ENCODE results near the gene NTRK2.

Gene NTRK2

DNA sequence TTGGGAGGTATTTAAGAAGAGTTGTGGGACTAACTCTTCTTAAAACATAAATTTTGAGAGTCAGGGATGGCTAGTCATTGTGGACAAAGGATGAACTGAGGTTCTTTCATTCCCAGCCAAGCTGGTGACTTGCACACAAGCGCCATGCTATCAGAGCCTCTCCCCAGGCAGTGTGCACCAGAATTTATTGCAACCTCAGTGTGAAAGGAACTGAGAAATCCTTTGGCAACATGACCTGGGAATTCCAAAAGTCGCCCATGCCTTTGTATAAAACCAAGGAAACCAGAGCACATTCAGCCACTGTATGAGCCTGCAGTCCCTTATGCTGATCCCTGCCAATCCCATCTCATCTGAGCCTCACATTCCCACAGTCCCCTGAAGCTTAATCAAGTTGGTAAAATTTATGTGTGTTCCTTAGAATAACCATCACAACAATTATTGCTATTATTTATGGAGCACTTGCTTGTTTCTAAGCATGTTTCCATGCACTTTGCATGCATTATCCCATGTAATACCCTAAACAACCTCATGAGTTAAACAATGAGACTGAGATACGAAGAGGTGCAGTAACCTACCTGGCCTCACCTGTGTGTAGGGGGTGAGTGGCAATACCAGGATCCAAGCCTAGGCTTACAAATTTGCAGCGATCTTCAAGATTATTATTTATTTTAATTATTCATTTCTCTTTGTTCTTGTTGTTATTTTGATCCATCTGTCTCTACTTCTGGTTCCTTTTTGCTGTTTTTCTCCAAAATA, 116.4 kb downstream of the NTRK2 start:
- no peak for DNase-seq

DNA sequence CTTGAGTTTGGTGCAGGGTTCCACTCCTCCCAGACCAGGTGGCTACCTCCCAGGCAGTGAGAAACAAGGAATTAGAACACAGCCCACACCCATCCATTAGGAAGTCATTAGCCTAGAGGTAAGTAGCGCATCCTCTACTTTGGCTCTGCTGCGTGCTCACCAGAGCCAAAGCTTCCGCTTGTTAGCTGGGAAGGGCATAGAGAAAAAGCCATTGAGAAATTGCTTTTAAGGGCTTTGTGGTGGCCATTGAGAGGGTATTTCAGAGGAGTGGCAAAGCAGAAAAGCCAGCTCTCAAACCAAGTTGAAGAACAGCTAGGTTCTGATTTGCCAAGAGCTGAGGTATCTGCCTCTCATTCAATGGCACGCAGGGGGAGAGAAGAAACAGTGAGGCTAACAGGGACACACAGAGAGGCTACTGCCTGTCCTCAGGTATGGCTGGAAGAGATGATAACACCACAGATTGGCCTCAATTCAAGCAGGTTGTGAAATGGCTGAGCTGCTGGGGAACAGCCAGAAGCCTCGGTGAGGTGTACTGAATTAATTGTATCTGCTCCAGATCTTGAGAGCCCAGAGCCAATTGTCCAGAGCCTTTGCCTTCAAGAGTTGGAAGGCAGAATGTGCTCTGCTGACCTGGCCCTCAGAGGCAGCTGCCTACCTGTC, 119.4 kb downstream of the NTRK2 start:
- no peak for DNase-seq

DNA sequence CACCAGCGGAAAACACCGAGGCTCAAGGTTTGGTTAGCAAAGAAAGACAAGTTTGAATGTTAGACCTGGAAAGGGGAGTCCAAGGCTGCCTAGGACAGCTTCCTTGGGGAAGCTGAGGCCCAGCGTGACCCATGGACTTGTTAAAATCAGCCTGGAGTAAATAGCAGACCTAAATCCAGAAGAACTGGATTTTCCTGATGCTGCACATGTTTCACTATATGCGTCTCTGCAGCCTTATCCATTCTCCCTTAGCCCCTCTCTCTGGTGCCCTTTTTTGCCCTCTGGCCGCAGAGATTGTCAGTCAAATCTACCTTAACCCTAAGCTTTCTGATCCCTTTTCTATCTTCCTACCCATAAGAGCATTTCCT, 119.9 kb downstream of the NTRK2 start:
- no peak for DNase-seq

DNA sequence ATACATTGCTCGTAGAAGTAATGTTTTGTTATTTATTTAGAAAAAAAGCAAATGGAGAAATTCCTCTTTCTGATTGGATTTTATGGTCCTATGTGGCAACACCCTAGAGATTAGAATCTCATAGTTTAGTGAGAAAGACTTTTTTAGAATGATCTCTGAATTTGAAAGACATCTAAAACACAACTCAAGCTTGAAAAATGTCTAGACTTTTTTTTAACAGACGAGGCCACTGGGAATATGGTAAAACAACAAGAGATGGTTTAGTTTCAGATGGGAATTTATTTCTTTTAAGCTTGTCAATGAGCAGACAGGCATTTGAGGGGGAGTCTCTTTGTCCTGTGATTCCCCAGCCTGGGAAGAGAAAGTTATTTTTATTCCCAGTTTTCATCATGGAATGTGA, 122.1 kb downstream of the NTRK2 start:
- DNase-seq: peak; percentile 71

DNA sequence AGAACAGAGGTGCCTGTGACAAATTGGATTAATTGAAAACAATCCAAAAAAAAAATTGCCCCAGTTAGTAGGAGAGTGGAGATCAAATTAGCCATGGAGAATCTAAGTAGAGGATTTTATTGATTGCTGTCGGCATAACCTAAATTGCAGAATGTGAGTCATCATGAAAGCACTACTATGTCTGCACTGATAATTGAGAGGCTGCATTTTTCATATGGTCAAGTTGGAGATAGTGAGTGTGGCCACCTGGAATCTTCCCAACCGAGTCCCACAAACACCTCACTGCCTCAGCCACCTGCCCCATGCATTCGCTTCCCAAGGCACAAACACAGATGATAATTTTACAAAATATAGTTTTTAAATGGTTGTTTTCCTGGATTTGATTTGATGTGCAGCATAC, 123.7 kb downstream of the NTRK2 start:
- DNase-seq: peak; percentile 35

DNA sequence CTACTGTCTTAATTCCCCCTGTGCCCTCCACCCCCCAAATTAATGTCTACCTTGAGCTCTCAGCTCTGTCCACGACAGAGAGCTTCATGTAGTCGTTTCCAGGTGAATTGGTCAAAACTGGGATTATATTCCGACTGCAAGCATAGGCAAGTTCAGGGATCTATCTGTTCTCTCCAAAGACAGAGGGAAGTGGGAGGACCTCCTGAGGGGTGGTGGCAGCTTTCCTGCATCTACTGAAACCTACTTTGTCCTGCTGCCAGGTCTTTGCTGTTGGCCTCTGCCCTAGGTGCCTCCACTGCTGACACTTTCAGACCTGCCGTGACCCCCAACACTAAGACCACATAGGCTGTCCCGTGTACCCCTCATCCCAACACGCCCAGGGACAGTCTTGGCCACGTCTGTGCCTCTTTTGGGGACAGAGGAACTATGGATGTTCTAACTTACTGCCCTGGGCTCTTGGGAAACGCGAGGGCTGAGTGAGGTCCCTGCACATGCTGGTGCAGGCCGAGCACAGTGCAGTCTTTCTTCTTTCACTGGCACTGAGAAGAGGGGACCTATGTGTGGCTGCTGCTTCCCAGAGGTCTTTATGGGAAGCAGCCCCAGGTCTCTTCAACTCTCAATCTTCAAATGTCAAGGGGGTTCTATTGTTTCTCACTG, 125.6 kb downstream of the NTRK2 start:
- no peak for DNase-seq

DNA sequence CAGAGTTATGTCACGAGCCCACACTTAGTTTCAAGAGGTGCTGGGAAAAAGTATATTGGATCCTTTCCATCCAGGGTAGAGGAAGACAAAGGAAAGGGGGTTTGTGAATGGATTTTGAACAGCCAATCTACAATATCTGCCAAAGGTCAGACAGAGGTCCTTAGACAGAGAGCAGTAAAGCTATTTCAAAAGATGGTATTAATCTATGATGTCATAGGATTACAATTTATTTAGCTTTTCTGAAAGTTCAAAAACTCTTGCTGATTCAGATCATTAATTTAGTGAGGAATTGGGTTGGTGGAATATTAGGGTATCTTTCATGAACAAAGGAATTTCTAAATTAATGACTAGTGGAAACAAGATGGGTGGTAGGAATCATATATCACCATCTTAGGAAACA, 126.9 kb downstream of the NTRK2 start:
- DNase-seq: peak; percentile 35

DNA sequence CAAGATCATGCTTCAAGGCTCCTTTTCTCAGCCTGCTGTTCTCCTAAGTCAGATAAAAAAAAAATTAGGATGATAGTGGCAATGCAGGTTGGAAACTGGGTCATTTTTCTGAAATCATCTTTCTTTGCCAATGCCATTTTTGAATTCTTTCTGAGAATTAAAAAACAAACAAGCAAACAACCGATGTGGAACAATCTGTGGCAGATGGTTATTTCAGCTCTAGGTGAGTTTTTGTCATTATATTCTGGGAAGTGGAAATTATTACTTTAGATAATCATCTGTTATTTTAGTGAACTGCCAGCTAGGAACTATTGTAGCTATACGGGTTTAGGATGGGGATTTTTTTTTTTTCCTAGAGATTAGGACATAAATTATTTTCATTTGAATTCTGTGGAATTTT, 129.7 kb downstream of the NTRK2 start:
- no peak for DNase-seq

DNA sequence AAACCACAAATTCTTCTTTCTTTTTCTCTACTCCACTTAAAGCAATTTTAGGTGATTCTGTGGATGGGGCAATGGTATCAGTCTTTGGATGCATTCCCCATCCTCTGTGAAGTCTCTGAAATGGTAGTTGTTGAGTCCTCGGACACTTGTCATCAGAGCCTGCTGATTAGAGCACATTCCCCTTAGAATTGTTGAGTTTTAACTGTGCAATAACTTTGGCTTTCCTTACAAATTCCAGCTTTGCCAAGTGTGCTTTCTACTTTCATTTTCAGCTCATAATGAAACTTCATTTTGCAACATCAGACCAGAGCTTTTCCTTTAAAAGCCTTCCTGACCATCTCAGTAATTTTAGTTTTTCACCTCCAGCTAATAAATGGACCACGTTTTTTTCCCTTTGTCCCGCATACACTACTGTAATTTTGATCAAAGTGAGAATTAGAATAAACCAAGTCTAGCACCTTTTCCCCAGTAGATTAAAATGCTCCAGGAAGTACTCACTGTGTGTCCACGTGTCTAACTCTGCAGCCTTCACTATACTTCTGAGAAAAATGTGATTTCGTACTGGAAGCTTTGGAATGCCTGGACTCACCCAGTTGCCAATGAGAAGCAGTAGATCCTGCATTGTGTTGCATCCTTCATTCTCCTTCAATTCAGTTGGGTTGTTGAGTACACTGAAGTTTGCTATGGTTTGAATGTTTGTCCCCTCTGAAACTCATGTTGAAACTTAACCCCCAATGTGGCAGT, 135.6 kb downstream of the NTRK2 start:
- no peak for DNase-seq

DNA sequence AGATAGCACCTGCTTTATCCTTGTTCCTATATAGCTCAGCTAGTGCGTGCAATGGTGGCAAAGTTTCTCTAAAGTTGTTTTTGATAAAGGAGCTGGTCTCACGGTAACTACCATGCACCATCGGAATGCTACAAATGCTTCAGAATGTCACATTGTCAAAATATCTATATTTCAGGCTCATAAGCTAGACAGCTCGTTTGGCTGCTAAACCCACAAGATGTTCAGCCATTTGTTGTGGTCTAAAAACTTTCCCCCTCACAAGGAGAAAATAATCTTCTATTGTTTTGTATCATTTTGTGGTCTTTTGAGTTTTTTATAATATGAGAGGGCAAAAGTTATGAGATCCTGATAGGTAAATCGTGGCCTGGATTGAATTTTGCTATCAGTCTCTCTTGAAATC, 137.9 kb downstream of the NTRK2 start:
- DNase-seq: no peak

DNA sequence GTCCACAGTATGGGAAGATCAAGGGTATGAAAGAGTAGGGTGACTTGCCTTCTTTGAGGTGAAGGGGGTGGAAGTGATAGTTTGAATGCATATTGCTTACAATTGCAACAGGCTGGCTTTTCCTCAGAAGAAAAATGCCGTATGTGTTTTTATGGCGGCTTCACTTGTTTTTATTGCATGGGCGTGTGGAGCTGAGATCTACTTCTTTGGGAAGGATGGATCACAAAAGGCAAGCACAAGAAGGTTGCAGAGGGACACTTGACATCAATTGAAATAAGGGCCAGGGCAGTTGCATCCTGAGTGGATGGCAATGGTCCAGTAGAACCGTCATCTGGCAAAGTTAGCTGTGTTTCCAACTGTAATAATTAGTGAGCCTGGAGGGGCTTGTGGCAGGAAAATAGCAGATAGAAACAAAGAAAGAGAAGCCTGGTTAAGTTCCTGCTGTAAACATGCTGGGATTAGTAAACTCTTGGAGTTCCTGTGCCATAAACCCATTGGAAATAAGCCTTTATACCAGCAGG, 138.4 kb downstream of the NTRK2 start:
- no peak for DNase-seq

DNA sequence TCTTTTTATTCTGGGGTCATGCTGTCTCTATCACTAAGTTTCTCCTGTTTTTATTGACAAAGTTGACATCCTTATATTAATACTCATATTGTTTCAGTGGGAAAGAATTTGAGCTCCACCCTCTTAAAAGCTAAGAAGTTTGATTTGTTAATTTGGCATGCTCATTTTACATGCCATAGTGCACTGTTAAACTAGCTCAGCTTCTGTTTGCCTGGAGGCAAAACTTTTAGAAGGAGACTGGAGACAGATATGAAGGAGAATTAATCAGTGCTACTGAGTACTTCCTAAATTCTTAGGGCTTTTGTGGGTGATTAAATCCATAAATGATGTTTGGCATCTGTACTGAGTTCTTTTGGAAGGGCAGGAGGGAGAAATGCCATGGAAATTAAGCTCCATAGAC, 138.9 kb downstream of the NTRK2 start:
- DNase-seq: no peak

DNA sequence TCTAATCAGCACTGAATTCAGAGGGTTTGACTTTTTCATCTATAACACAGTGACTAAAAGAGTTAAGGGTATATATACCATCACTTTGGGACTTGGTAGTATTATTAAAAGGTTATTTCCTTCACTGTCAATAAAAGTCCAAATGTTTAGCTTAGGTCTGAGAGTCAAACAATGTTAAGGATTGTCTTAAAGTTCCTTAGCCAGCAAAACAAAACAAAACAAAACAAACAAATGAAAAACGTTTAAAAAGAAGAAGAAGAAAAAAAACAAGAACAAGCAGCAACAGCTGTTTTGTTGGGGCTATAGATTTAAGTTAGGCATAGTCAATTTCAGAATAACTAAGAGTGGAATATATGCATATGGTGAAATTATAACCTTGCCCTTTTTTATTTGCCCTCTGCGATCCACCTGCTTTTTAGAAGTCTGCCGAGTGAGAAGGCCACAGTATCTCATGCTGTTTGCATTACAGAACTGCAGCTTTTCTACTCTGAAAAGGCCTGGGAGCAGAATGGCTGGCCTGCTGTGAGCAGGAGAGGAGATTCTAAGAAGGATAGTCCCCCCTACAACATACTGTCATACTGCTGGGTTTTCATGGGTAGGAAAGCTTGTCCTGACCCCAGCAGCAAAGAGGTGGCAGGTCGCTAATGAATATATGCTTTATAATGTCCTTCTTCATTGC, 141.7 kb downstream of the NTRK2 start:
- DNase-seq: no peak

DNA sequence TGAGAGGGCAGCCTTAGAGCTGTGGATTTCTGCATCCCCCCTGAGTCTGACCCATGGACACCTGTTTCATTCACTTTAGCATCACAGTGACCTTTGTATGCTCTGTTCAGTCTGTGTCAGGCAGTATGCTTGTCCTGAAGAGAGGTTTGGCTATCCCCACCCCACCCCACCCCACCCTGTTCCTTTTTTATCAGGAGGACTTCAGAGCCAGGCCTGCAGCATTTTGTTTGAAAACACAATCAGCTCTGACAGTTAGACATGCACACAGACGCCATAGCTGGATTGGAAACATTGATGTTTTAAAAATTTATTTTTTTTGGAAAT, 142.2 kb downstream of the NTRK2 start:
- DNase-seq: no peak

DNA sequence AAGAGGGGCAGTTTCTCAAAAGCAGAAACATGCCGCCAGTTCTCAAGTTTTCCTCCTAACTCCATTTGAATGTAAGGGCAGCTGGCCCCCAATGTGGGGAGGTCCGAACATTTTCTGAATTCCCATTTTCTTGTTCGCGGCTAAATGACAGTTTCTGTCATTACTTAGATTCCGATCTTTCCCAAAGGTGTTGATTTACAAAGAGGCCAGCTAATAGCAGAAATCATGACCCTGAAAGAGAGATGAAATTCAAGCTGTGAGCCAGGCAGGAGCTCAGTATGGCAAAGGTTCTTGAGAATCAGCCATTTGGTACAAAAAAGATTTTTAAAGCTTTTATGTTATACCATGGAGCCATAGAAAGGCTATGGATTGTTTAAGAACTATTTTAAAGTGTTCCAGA, 142.8 kb downstream of the NTRK2 start:
- no peak for DNase-seq

DNA sequence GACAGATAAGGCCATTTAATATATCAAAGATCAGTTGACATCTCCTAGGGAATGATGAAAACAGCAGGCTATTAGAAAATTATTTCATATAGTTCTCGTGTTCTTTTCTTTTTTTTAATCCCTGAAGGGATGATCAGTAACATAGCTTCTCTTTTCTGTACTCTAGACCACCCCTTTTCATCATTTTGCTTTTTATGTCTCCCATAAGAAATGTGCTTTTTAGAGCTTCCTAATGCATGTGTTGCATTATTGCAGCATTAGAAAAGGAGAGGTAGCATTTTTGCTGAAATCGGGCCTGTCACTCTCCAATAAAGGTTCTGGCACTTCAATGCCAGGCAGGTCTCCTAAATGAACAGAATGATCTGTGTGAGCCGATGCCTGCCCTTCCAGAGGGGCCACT, 143.3 kb downstream of the NTRK2 start:
- no peak for DNase-seq

DNA sequence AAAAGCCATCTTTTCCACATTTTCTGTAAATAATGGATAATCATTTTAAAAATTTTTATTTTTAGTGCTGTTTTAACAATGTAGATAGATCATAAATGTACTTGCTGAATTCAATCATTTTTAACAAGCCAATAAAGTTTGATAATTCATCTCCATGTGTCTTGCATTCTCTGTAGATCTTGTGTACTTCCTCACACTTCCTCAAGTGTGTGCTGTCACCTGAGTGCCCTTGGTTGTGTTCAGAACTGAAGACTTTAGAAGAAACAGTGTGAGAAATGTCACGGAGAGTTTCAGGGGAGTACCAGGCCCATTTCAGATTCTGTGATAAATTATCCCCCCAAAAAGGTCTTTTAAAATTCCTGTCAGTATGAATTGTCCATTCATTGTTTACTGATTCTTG, 146.0 kb downstream of the NTRK2 start:
- no peak for DNase-seq

DNA sequence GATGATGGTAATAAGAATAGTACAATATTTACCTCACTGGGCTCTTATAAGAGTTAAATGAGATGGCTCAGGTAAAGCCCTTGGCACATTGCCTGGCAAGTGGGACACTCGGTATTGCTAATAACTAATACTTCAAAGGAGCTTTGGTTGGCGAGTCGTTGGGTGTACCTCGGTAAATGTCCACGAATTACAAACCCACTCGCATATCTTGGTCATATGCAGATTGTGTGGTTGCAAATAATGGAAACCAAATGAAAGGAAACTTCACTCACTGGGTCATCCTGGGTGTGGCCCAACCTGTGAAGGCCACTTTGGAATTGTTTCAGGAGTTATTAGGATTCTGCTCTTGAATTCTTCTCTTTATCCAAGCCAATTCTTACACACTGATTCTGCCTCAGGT, 147.5 kb downstream of the NTRK2 start:
- no peak for DNase-seq

DNA sequence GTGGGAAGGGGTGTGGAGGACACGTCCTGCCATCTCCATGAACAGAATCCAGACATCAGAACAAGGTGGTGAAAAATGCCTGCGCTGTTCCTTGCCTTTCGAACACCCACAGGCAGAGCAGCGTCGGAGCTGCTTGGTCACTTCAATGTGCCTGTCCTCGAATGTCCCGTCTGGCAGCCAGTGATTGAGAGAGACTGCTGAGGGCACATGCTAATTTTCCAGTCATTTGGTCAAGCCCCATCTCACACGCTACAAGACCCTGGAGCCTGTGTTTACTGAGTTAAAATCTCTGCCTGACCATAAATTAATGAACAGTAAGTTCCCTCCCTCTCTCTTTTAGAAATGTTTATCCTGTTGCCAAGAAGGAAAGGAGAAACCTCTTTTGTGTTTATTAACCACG, 149.3 kb downstream of the NTRK2 start:
- DNase-seq: no peak

DNA sequence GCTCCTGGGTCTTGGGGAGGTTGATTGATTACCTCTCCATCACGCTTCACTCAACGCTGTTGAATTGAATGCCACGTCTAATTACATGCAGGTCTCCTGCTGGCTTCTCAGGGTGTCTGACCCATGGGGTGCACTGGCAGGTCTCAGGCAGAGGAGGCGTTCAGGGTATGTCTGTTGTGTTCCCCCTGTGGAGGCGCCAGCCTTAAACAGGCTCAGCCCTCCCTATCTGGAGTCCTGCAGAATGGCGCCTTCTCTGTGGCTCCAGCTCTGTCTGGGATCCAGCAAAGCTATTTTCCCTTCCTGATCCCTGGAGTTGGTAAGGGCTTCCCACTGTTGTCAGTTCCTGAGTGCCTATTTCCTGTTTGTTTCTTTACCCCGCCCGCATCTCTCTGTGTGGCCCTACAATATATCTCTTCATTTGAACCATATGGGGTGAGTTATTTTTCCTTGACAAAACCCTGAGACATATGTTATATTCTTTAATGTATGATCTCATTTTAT, 150.0 kb downstream of the NTRK2 start:
- DNase-seq: no peak

DNA sequence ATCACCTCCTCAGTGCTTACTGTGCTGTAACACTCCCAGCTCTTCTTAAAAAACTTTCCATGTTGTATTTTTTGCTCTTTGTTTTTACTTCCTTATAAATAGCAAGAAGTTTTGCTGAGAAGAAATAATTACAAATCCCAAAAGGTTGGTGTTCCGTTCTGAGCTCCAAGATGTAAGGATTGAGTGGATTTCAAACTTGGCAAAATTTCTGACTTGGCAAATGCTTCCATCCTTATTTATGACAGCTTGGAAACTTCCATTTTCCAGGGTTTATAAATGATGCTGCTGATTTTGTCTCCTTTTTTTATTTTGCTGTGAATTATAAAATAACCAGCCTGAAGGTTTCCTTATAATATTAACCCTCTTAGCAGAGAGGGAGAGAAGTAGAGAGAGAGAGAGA, 151.9 kb downstream of the NTRK2 start:
- no peak for DNase-seq

DNA sequence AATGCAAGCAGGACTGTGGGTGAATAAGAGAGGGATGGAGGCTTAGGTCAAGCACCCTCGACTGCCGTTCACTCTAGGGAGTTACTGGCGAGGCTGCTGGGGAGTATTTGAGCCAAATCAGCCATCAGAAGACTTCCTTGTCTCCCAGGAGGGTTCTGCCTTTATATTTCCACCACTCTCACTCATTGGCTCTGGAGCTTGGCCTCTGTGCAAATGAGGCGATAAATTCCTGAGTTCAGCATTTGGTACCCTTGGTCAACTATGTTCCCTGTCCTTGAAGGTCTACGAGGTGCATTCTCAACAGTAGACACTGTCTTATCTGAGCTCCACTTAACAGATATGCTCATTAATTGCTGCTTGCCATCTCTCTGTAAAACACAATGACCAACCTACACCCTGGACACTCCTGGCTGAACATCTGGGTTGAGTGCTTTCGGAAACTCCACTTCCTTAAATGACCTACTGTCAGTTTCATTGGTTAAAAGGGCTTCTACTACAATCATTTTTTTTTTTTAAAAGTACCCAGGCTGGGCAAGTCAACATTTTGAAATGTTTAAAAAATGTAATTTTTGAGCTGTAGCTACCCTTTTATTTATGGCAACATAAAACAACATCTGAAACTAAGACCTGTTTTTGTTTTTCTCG, 153.2 kb downstream of the NTRK2 start:
- DNase-seq: no peak

All from fibroblast of skin of right biceps (primary cell).